Adrenal gland (tissue), 12 donors: ENCODE results near the gene CCDC167. TPM values are rescaled to one million over a fixed set of nuclear protein-coding genes. Genes with fewer than 3 reads are reported as not detected.
A peak's percentile ranks its signal among the peaks of the same experiment; 100 is the strongest.

ENCODE experiments used
- DNase-seq, 7 donors: peaks; one replicate each; pipeline ENCODE4 v3.0.0-alpha.2; 2019 to 2020
- H3K27ac ChIP-seq, 5 donors: fragments of 200-600 bp; sonication (generic) in 4 of 5; 1 replicate in 3 of 5; 2 replicates in 2 of 5; pipeline versions ENCODE4 v1.5.1 to v1.8.0; 2016 to 2020; ENCODE audit warnings: mild to moderate bottlenecking in 1 of 5
- H3K27me3 ChIP-seq: fragments of 200-600 bp; 2 replicates; pipeline ENCODE4 v1.8.0; 2021
- H3K36me3 ChIP-seq, 2 donors: fragments of 200-600 bp; replicated peaks in 1 of 2; 1 replicate in 1 of 2; 2 replicates in 1 of 2; pipeline versions ENCODE4 v1.5.1 to v1.8.0; 2018 to 2022
- H3K4me1 ChIP-seq, 2 donors: fragments of 200-600 bp; replicated peaks in 1 of 2; 1 replicate in 1 of 2; 2 replicates in 1 of 2; pipeline versions ENCODE4 v1.5.1 to v1.8.0; 2018 to 2021
- H3K4me3 ChIP-seq, 4 donors: fragments of 200-600 bp; sonication (generic) in 3 of 4; one replicate each; pipeline ENCODE4 v1.5.1; 2016 to 2018
- H3K9me3 ChIP-seq, 3 donors: fragments of 200-600 bp; sonication (generic) in 1 of 3; replicated peaks in 1 of 3; 1 replicate in 2 of 3; 2 replicates in 1 of 3; pipeline versions ENCODE4 v1.5.1 to v1.8.0; 2016 to 2021
- POLR2A ChIP-seq, 2 donors: fragments of 450-650 bp; IDR thresholded peaks; one replicate each; pipeline ENCODE4 v1.6.1; 2017; ENCODE audit warnings: antibody characterized with exemption in 2 of 2, mild to moderate bottlenecking in 2 of 2, moderate library complexity in 1 of 2
- WGBS, 4 donors: extraction: QIAGEN DNeasy Blood & Tissue Kit in 2 of 4; methylation state at CpG; one replicate each; pipeline versions ENCODE4 v1.1.5 to v1.1.7; 2013 to 2017; 5-methylcytosine and 5-hydroxymethylcytosine counted together
- intact Hi-C, 2 donors: fragments of 100-400 bp; cut with DNase I; formaldehyde crosslinking; loops; one replicate each; pipeline versions ENCODE4 v1.14.1 to v1.15.0; 2022 to 2023
- polyA plus RNA-seq, 3 donors: library from polyadenylated mRNA; stranded (reverse); fragments of 200-250 nt in 2 of 3; fragments of 350-450 nt in 1 of 3; fragmentation: Illumina TruSeq in 1 of 3; extraction: RNeasy Lipid Tissue Mini Kit (QIAGEN cat#74804) in 1 of 3; gene quantifications; one replicate each; pipeline ENCODE4 v1.2.3, GENCODE V29; 2013 to 2014
- total RNA-seq, 9 donors: library from RNA; depleted of rRNA in 4 of 9; stranded (reverse); fragments of >200 nt in 4 of 9; fragments of 120-200 nt in 1 of 9; fragmentation: NEBNext Ultra II Directional in 1 of 9; extraction: Animal tissue kit (Norgen Biotek cat#: 25700) in 1 of 9; gene quantifications; one replicate each; pipeline versions ENCODE4 v1.1.0 to v1.2.4, GENCODE V29; 2013 to 2023
- TF ChIP-seq, protein P1 (sequence below), 6 experiments: fragments of 450-650 bp in 4 of 6; fragments of 200-600 bp in 2 of 6; sonication (generic) in 1 of 6; IDR thresholded peaks; 1 replicate in 5 of 6; 2 replicates in 1 of 6; pipeline versions ENCODE4 v1.5.1 to v1.8.0; 2016 to 2021; ENCODE audit warnings: antibody characterized with exemption in 6 of 6, mild to moderate bottlenecking in 2 of 6, moderate library complexity in 1 of 6
- donor health status: healthy with polysubstance abuse.
- donor health status: Bipolar disorder and iron deficiency.
- donor health status: DM: yes; HTN: yes; CAD: no.
- donor health status: DM: no; HTN: no; CAD: no.
- donor health status: DM: no; HTN: no; CAD: no.
- donor health status: DM: yes; HTN: yes; CAD: no.

The CCDC167 gene
- total and polyA plus RNA-seq, 12 donors = 14.4 to 69.2 (median 20.9) TPM

DNA sequence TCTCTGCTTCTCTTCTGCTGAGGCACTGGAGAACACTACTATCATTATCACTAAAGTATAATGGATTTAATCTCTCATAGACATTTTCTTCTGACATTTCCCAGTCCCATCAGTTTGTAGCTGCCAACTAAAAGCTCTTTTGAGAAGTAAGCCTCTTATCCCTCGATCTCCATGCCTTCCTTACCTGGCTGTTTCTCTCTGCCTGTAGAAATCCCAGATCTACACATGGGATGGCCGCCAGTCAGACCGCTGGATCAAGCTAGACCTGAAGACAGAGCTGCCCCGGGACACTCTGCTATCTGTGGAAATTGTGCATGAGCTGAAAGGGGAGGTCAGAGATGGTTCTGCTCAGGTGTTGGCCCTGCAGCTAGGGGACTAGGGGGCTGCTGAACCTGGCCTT, 25.4 kb downstream of the CCDC167 start:
- WGBS, 4 donors = 97 to 99% (median 98%) methylated on average over 4 of the region's 4 CpGs
- no peak overlapping the region for H3K27ac ChIP-seq
- peak in 1 of 7 donors; percentile 45 for DNase-seq
- TF ChIP-seq POLR2A (IDR thresholded peaks at IDR 0.05) = no peak
- TF ChIP-seq, protein P1, sequence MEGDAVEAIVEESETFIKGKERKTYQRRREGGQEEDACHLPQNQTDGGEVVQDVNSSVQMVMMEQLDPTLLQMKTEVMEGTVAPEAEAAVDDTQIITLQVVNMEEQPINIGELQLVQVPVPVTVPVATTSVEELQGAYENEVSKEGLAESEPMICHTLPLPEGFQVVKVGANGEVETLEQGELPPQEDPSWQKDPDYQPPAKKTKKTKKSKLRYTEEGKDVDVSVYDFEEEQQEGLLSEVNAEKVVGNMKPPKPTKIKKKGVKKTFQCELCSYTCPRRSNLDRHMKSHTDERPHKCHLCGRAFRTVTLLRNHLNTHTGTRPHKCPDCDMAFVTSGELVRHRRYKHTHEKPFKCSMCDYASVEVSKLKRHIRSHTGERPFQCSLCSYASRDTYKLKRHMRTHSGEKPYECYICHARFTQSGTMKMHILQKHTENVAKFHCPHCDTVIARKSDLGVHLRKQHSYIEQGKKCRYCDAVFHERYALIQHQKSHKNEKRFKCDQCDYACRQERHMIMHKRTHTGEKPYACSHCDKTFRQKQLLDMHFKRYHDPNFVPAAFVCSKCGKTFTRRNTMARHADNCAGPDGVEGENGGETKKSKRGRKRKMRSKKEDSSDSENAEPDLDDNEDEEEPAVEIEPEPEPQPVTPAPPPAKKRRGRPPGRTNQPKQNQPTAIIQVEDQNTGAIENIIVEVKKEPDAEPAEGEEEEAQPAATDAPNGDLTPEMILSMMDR (IDR thresholded peaks at IDR 0.05) = no peak
- no peaks in the 10 kb centered on the region for H3K4me1 ChIP-seq
- H3K4me3 ChIP-seq = no peak overlapping the region
- H3K27me3 ChIP-seq = no peaks in the 10 kb centered on the region
- no peaks in the 10 kb centered on the region for H3K9me3 ChIP-seq
- intact Hi-C loops = no loop called here
- peaks cover 0 to 75% of the 10 kb centered on the region in 2 donors for H3K36me3 ChIP-seq

DNA sequence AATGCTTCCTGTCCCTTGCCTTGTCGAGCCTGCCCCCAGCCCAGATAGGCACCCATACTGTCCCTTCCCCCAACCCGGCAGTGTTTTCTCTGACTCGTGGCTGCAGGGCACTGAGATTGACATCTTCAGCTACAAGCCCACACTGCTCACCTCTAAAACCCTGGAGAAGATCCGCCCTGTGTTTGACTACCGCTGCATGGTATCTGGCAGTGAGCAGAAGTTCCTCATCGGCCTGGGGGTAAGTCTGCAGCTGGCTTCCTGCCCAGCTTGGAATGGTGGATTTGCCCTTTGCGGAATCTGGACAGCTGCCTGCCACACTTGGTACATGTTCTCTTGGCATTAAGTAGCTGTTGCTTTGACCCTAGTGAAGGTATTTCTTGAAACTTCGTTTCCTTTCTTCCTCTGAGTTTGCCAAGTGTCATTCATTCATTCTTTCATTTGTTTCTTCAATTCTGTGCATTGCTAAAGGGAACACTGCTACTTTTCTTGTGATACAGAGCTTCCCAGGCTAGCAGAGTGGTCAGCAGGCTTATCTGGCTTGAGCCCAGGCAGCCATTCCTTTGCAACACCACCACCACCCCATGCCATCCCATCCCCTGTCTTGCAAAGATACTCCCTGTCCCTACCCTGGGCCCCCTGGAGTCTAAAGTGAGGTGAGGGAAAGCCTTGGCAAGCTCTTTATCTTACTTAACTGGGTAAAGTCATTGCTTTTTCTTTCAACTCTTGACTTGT, 26.2 kb downstream of the CCDC167 start:
- TF ChIP-seq POLR2A (IDR thresholded peaks at IDR 0.05) = no peak
- TF ChIP-seq, protein P1 (IDR thresholded peaks at IDR 0.05) = no peak
- H3K27ac ChIP-seq = no peak overlapping the region
- peaks cover 0 to 67% of the 10 kb centered on the region in 2 donors for H3K36me3 ChIP-seq
- H3K27me3 ChIP-seq = no peaks in the 10 kb centered on the region
- 48 to 66% (median 62%) methylated on average over 7 to 8 of the region's 8 CpGs for WGBS, 4 donors
- no peaks in the 10 kb centered on the region for H3K4me1 ChIP-seq
- no peaks in the 10 kb centered on the region for H3K9me3 ChIP-seq
- peak in 6 of 7 donors; percentile 43 to 84 (median 62) for DNase-seq
- no peak overlapping the region for H3K4me3 ChIP-seq
- intact Hi-C loops = no loop called here

- Histone ChIP-seq H3K27me3 (no peaks in the 10 kb centered on the region), H3K4me3 (no peak overlapping the region), H3K9me3 (no peaks in the 10 kb centered on the region), H3K4me1 (no peaks in the 10 kb centered on the region), H3K36me3 (peaks cover 0 to 38% of the 10 kb centered on the region in 2 donors), H3K27ac (no peak overlapping the region)
- no peak for DNase-seq
- intact Hi-C loops = no loop called here
- TF ChIP-seq, protein P1 (IDR thresholded peaks at IDR 0.05) = no peak
- TF ChIP-seq POLR2A (IDR thresholded peaks at IDR 0.05) = no peak
Measured at GRCh38 chr6:37467718-37468117, 32.0 kb downstream of the CCDC167 start.

- no peak overlapping the region for H3K27ac ChIP-seq
- intact Hi-C loops = no loop called here
- no peaks in the 10 kb centered on the region for H3K4me1 ChIP-seq
- TF ChIP-seq, protein P1 (IDR thresholded peaks at IDR 0.05) = no peak
- no peak for TF ChIP-seq POLR2A (IDR thresholded peaks at IDR 0.05)
- no peaks in the 10 kb centered on the region for H3K27me3 ChIP-seq
- peaks cover 0 to 59% of the 10 kb centered on the region in 2 donors for H3K36me3 ChIP-seq
- no peak overlapping the region for H3K4me3 ChIP-seq
- no peak for DNase-seq
- H3K9me3 ChIP-seq = no peaks in the 10 kb centered on the region
Measured at GRCh38 chr6:37463110-37463509, 36.6 kb downstream of the CCDC167 start.
